ENCODE results near the gene RASGRF1.

RASGRF1 gene

DNA sequence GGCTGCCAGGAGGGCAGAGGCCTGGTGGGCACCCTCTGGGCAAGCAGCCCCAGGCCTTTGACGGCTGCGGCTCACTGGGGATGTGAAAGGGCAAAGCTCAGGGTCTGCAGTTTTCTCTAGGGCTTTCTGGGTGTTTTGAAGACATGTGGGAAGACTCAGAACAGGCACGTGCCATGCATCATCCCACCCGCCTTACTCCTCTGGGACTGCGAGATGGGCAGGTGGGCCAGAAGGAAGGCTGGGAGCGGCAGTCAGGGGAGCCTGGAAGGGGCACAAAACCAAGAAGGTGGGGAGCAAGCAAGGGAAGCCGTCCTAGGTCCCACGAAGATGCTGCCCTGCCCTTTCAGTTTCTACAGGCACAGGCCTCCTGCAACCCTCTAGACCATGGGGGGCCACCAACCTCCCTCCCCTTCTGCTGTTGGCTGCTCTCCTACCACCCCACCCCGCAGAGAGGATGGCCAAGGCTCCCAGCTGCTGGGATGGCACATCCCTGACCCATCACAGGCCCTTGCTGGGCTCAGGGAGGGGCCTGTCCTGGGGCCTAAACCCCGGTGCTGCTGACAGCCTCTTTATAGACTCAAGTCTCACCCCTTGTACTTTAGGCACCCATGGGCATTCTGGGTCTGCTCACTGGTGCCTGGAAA lies 73.9 kb downstream of the RASGRF1 start:
- H3K27me3 Mint-ChIP-seq (ENCODE audit: low read depth): peaks cover 5% of the 10 kb centered on the region
- H3K36me3 Mint-ChIP-seq (ENCODE audit: low read depth): no peaks in the 10 kb centered on the region
- no peaks in the 10 kb centered on the region for H3K9me3 Mint-ChIP-seq
- no peak overlapping the region for H3K27ac Mint-ChIP-seq
- no peaks in the 10 kb centered on the region for H3K4me1 Mint-ChIP-seq (ENCODE audit: low read depth)
- DNase-seq (ENCODE audit: low spot score): no peak
- no peak overlapping the region for H3K4me3 Mint-ChIP-seq

DNA sequence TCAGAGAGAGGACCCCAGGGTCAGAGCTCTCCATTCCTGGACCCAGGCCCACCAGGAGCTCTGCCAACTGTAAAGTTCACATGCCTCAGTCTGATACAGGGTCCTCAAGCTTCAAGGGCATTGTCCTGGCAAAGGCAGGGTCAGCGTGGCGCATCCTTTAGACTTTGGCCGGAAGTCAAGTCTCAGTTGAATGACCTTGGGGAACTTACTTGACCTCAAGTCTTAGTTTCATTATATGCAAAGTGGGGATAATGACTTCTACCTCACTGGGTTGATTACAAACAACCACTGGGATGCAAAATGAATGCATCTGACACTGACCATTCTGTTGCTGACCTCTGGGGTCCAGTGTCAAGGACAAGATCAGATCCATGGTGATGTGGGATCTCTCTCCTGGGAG lies 75.2 kb downstream of the RASGRF1 start:
- H3K9me3 Mint-ChIP-seq: no peaks in the 10 kb centered on the region

GRCh38 chr15:79010278-79010677 lies 80.3 kb downstream of the RASGRF1 start:
- DNase-seq (ENCODE audit: low spot score): no peak
- peaks cover 8% of the 10 kb centered on the region for H3K27me3 Mint-ChIP-seq (ENCODE audit: low read depth)
- no peaks in the 10 kb centered on the region for H3K9me3 Mint-ChIP-seq
- no peak overlapping the region for H3K4me3 Mint-ChIP-seq
- H3K36me3 Mint-ChIP-seq (ENCODE audit: low read depth): no peaks in the 10 kb centered on the region
- H3K4me1 Mint-ChIP-seq (ENCODE audit: low read depth): no peaks in the 10 kb centered on the region
- no peak overlapping the region for H3K27ac Mint-ChIP-seq

More for the DNA sequence above, 75.2 kb downstream of the RASGRF1 start:
- Mint-ChIP-seq H3K36me3 (ENCODE audit: low read depth) (no peaks in the 10 kb centered on the region), H3K4me1 (ENCODE audit: low read depth) (no peaks in the 10 kb centered on the region), H3K27me3 (ENCODE audit: low read depth) (peaks cover 5% of the 10 kb centered on the region), H3K27ac (no peak overlapping the region), H3K4me3 (no peak overlapping the region)
- no peak for DNase-seq (ENCODE audit: low spot score)

- Mint-ChIP-seq H3K4me3 (no peak overlapping the region), H3K36me3 (ENCODE audit: low read depth) (no peaks in the 10 kb centered on the region), H3K27ac (no peak overlapping the region), H3K9me3 (no peaks in the 10 kb centered on the region), H3K4me1 (ENCODE audit: low read depth) (peaks cover 7% of the 10 kb centered on the region), H3K27me3 (ENCODE audit: low read depth) (peaks cover 7% of the 10 kb centered on the region)
- DNase-seq (ENCODE audit: low spot score): no peak
Observed at GRCh38 chr15:79009379-79009778, 81.2 kb downstream of the RASGRF1 start.

DNA sequence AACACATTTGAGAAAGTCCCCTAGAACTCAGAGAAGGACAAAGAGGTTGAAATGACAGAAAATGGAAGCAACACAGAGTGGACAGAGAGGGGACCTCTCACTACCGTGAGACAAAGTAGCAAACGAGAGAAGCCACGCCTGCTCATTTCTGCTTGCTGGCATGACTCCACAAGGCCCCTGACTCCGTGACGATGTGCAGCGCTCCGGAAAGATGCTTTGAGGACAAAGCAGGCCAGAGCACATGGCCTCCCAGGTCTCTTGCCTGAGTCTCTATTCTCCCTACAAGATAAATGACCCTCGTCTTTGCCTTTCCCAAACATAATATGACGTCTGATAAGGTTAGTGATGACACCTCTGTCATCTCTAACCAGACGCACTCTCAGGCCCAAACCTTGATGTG lies 81.9 kb downstream of the RASGRF1 start:
- peaks cover 3% of the 10 kb centered on the region for H3K27me3 Mint-ChIP-seq (ENCODE audit: low read depth)
- no peak overlapping the region for H3K4me3 Mint-ChIP-seq
- no peaks in the 10 kb centered on the region for H3K36me3 Mint-ChIP-seq (ENCODE audit: low read depth)
- no peaks in the 10 kb centered on the region for H3K9me3 Mint-ChIP-seq
- H3K27ac Mint-ChIP-seq: no peak overlapping the region
- H3K4me1 Mint-ChIP-seq (ENCODE audit: low read depth): peaks cover 8% of the 10 kb centered on the region
- DNase-seq (ENCODE audit: low spot score): no peak

DNA sequence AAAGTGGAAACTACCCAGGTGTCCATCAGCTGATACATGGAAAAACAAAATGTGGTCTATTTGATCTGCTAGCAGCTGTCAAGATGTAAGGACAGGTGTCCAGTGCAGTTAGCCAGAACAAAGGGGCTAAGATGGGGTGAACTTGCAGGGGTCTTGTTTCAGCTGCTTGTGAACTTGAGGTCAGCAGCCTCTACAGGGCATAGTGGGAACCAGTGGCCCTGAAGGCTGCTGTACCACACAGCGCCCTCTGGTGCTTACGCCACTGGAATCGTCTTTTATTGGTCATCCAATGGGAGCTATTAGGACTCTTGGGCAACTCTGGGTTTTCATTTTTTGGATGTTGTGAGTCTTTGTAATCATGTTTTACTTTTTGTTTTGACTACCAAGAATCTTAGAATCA lies 83.5 kb downstream of the RASGRF1 start:
- H3K36me3 Mint-ChIP-seq (ENCODE audit: low read depth): no peaks in the 10 kb centered on the region

DNA sequence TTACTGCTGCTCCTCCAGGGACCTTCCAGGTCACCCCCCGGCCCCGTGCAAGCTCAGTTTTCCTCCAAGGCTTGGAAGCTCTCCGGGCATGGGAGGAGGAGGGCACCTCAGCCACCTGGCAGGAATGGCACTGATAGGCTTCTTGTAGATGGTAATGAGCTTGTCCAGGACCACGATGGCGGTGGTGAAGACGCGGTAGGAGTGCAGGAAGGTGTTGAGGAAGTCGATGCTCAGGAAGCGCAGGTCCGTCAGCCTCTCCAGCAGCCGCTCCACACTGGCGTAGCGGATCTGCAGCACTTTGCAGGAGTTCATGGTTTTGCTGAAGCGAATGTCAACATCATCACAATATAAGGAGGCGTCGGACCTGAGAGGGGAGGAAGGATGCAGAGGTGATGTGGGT lies 84.5 kb downstream of the RASGRF1 start:
- Mint-ChIP-seq H3K27me3 (ENCODE audit: low read depth) (peaks cover 3% of the 10 kb centered on the region), H3K4me3 (no peak overlapping the region), H3K36me3 (ENCODE audit: low read depth) (no peaks in the 10 kb centered on the region), H3K9me3 (no peaks in the 10 kb centered on the region), H3K27ac (no peak overlapping the region), H3K4me1 (ENCODE audit: low read depth) (peaks cover 10% of the 10 kb centered on the region)
- no peak for DNase-seq (ENCODE audit: low spot score)

More for the DNA sequence above, 83.5 kb downstream of the RASGRF1 start:
- peak; percentile 12 for DNase-seq (ENCODE audit: low spot score)
- Mint-ChIP-seq H3K27me3 (ENCODE audit: low read depth) (peaks cover 3% of the 10 kb centered on the region), H3K9me3 (no peaks in the 10 kb centered on the region), H3K27ac (no peak overlapping the region), H3K4me3 (no peak overlapping the region), H3K4me1 (ENCODE audit: low read depth) (peaks cover 8% of the 10 kb centered on the region)

- peak; percentile 25 for DNase-seq (ENCODE audit: low spot score)
- H3K4me1 Mint-ChIP-seq (ENCODE audit: low read depth): peaks cover 10% of the 10 kb centered on the region
- peaks cover 3% of the 10 kb centered on the region for H3K27me3 Mint-ChIP-seq (ENCODE audit: low read depth)
- no peak overlapping the region for H3K27ac Mint-ChIP-seq
- no peak overlapping the region for H3K4me3 Mint-ChIP-seq
- H3K36me3 Mint-ChIP-seq (ENCODE audit: low read depth): no peaks in the 10 kb centered on the region
- no peaks in the 10 kb centered on the region for H3K9me3 Mint-ChIP-seq
Observed at GRCh38 chr15:79004336-79004735, 86.2 kb downstream of the RASGRF1 start.

GRCh38 chr15:79003896-79004295 lies 86.7 kb downstream of the RASGRF1 start:
- no peaks in the 10 kb centered on the region for H3K9me3 Mint-ChIP-seq
- no peak overlapping the region for H3K4me3 Mint-ChIP-seq
- no peak overlapping the region for H3K27ac Mint-ChIP-seq
- no peak for DNase-seq (ENCODE audit: low spot score)
- H3K27me3 Mint-ChIP-seq (ENCODE audit: low read depth): peaks cover 1% of the 10 kb centered on the region
- peaks cover 10% of the 10 kb centered on the region for H3K4me1 Mint-ChIP-seq (ENCODE audit: low read depth)
- no peaks in the 10 kb centered on the region for H3K36me3 Mint-ChIP-seq (ENCODE audit: low read depth)

- Mint-ChIP-seq H3K27ac (no peak overlapping the region), H3K36me3 (ENCODE audit: low read depth) (no peaks in the 10 kb centered on the region), H3K9me3 (no peaks in the 10 kb centered on the region), H3K4me3 (no peak overlapping the region), H3K27me3 (ENCODE audit: low read depth) (no peaks in the 10 kb centered on the region), H3K4me1 (ENCODE audit: low read depth) (peaks cover 10% of the 10 kb centered on the region)
- DNase-seq (ENCODE audit: low spot score): no peak
Observed at GRCh38 chr15:79003301-79003700, 87.3 kb downstream of the RASGRF1 start.

DNA sequence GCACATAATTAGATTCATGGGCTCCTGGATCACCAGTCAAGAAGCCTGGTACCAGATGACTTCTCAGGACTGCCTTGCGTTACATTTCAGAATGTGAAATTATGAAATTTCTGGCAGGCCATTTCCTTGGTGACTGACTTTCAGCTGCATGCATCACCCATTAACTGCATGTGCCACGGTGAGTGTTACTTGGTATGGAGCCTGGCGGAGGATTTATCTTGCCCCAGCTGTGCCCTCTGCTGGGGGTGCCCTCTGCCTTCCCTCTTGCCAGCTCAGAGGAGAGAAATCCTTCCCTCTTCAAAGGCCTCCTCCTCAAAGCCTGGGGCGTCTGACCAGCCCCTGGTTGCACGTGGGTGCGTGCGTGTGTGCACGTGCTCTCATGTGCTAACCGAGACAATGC lies 88.0 kb downstream of the RASGRF1 start:
- Mint-ChIP-seq H3K27me3 (ENCODE audit: low read depth) (no peaks in the 10 kb centered on the region), H3K4me3 (no peak overlapping the region)

GRCh38 chr15:78999636-79000035 lies 90.9 kb downstream of the RASGRF1 start:
- DNase-seq (ENCODE audit: low spot score): no peak
- Mint-ChIP-seq H3K4me3 (no peak overlapping the region), H3K9me3 (no peaks in the 10 kb centered on the region), H3K27me3 (ENCODE audit: low read depth) (no peaks in the 10 kb centered on the region), H3K4me1 (ENCODE audit: low read depth) (peaks cover 5% of the 10 kb centered on the region), H3K27ac (no peak overlapping the region), H3K36me3 (ENCODE audit: low read depth) (no peaks in the 10 kb centered on the region)

More for the DNA sequence above, 88.0 kb downstream of the RASGRF1 start:
- H3K9me3 Mint-ChIP-seq: no peaks in the 10 kb centered on the region
- no peaks in the 10 kb centered on the region for H3K36me3 Mint-ChIP-seq (ENCODE audit: low read depth)
- no peak for DNase-seq (ENCODE audit: low spot score)
- no peak overlapping the region for H3K27ac Mint-ChIP-seq
- peaks cover 10% of the 10 kb centered on the region for H3K4me1 Mint-ChIP-seq (ENCODE audit: low read depth)

- H3K27me3 Mint-ChIP-seq (ENCODE audit: low read depth): no peaks in the 10 kb centered on the region
- no peak overlapping the region for H3K27ac Mint-ChIP-seq
- no peak overlapping the region for H3K4me3 Mint-ChIP-seq
- no peaks in the 10 kb centered on the region for H3K9me3 Mint-ChIP-seq
- peaks cover 2% of the 10 kb centered on the region for H3K4me1 Mint-ChIP-seq (ENCODE audit: low read depth)
- no peak for DNase-seq (ENCODE audit: low spot score)
- H3K36me3 Mint-ChIP-seq (ENCODE audit: low read depth): no peaks in the 10 kb centered on the region
Observed at GRCh38 chr15:78998526-78998925, 92.1 kb downstream of the RASGRF1 start.

DNA sequence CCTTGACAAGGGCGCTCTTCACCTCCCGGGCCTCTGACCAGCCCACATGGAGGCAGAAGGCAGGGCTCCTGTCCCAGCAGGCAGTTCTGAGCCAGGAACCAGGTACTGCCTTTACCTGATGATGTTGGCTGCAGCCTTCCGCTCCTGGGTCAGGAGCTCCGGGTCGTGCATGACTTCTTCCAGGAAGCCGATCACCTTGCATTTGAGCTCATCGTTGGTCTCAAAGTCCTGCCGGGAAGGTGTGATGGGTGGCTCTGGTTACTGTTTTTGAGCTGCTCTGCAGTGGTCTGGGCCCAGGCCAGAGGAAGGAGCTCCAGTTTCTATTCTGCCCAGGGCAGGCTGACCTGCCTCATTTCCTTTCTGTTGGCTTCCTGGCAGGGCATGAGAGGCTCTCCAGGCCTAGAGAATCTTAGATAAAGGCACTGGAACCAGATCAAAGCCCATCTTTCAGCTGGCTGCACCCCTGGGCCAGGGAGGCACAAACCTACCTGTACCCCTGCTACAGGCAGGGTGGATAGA lies 92.5 kb downstream of the RASGRF1 start:
- Mint-ChIP-seq H3K27me3 (ENCODE audit: low read depth) (no peaks in the 10 kb centered on the region), H3K36me3 (ENCODE audit: low read depth) (no peaks in the 10 kb centered on the region), H3K4me1 (ENCODE audit: low read depth) (peaks cover 2% of the 10 kb centered on the region), H3K4me3 (no peak overlapping the region), H3K27ac (no peak overlapping the region), H3K9me3 (no peaks in the 10 kb centered on the region)
- DNase-seq (ENCODE audit: low spot score): no peak

GRCh38 chr15:78996894-78997275 lies 93.7 kb downstream of the RASGRF1 start:
- no peak for DNase-seq (ENCODE audit: low spot score)
- H3K27ac Mint-ChIP-seq: no peak overlapping the region
- no peak overlapping the region for H3K4me3 Mint-ChIP-seq
- no peaks in the 10 kb centered on the region for H3K9me3 Mint-ChIP-seq
- no peaks in the 10 kb centered on the region for H3K36me3 Mint-ChIP-seq (ENCODE audit: low read depth)
- peaks cover 2% of the 10 kb centered on the region for H3K4me1 Mint-ChIP-seq (ENCODE audit: low read depth)
- H3K27me3 Mint-ChIP-seq (ENCODE audit: low read depth): no peaks in the 10 kb centered on the region
